Skeletal muscle satellite cell (primary cell): ENCODE results near the gene GPC6.

Source experiments
- H3K27me3 ChIP-seq: 2 replicates; pipeline ENCODE4 v1.7.0; 2013; ENCODE audit warnings: low read length; ENCODE audit not compliant: control insufficient read depth, insufficient read depth
- H3K36me3 ChIP-seq: 2 replicates; pipeline ENCODE4 v1.7.0; 2013; ENCODE audit warnings: mild to moderate bottlenecking, control low read depth, low read length; ENCODE audit not compliant: insufficient read depth
- H3K4me1 ChIP-seq: 2 replicates; pipeline ENCODE4 v1.7.0; 2013; ENCODE audit warnings: low read length; ENCODE audit not compliant: control insufficient read depth, insufficient read depth
- H3K4me2 ChIP-seq: 2 replicates; pipeline ENCODE4 v1.7.0; 2013; ENCODE audit warnings: mild to moderate bottlenecking, low read length
- H3K4me3 ChIP-seq: 2 replicates; pipeline ENCODE4 v1.7.0; 2013; ENCODE audit warnings: low read length
- H3K9ac ChIP-seq: 2 replicates; pipeline ENCODE4 v1.7.0; 2013; ENCODE audit warnings: mild to moderate bottlenecking, low read depth, low read length, moderate library complexity
- H3K9me3 ChIP-seq: replicated peaks from 2 replicates; pipeline ENCODE4 v1.7.0; 2013; ENCODE audit warnings: mild to moderate bottlenecking, control low read depth, low read length

The GPC6 gene

DNA sequence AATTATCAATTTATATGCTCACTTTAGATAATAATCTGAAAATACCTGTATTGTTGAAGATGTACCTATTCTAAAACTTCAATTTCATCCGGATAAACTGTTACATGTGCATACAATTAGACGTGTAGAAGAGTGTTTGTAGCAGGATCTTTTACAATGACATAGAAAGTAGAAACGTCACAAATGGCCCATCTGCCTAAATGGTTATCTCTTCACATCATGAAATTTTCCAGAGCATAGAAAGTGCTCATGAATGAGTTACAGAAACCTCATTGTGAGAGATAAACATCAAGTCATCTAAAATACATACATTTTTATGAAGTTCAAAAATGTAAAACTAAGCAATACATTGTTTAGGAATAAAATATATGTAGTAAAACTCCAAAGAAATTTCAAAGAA, 607.4 kb downstream of the GPC6 start:
- H3K4me3 ChIP-seq: no peak overlapping the region
- no peaks in the 10 kb centered on the region for H3K27me3 ChIP-seq

DNA sequence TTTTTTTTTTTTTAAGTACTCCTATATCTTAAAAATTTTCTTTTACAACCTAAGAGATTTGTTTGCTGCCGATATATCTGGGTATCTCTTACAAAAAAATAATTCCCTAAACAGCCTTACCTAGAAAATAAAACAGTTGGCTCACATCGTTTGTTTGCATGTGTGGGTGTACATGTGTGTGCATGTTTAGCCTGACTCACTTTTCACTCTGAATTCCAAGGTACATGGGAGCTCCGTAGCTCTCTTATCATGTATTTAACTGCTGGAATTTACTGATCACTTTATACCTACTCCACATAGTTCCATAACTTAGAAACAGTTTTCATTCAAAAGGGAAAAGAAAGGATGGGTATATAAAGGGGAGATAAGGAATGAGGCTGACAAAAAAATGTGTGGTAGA, 616.5 kb downstream of the GPC6 start:
- H3K9ac ChIP-seq: no peak overlapping the region
- H3K27me3 ChIP-seq: no peaks in the 10 kb centered on the region
- no peaks in the 10 kb centered on the region for H3K9me3 ChIP-seq
- no peaks in the 10 kb centered on the region for H3K36me3 ChIP-seq
- H3K4me2 ChIP-seq: no peak overlapping the region
- H3K4me1 ChIP-seq: peaks cover 5% of the 10 kb centered on the region
- no peak overlapping the region for H3K4me3 ChIP-seq

More for the DNA sequence above, 607.4 kb downstream of the GPC6 start:
- H3K4me2 ChIP-seq: no peak overlapping the region
- H3K9ac ChIP-seq: no peak overlapping the region
- no peaks in the 10 kb centered on the region for H3K4me1 ChIP-seq
- no peaks in the 10 kb centered on the region for H3K36me3 ChIP-seq
- H3K9me3 ChIP-seq: no peaks in the 10 kb centered on the region

DNA sequence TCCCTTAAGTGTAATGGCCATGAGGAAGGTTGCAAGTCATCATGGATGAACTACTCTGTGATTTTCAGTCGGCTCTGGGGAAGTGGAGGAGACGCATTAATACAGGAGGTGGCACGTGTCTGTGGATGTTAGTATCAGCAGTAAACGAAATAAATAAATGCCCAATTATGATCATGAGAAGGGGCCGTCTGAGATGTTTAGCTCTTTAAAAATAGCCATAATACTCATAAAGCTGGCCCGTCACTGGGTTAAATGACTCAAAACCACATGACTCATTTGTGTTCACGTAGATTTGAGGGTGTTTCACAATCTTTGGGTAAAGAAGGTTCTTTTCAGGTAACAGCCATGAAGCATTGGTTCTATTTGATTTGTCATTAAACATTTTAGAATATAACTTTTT, 620.6 kb downstream of the GPC6 start:
- Histone ChIP-seq H3K36me3 (no peaks in the 10 kb centered on the region), H3K9me3 (no peaks in the 10 kb centered on the region), H3K27me3 (no peaks in the 10 kb centered on the region), H3K4me3 (no peak overlapping the region), H3K9ac (no peak overlapping the region), H3K4me2 (no peak overlapping the region), H3K4me1 (peaks cover 5% of the 10 kb centered on the region)

DNA sequence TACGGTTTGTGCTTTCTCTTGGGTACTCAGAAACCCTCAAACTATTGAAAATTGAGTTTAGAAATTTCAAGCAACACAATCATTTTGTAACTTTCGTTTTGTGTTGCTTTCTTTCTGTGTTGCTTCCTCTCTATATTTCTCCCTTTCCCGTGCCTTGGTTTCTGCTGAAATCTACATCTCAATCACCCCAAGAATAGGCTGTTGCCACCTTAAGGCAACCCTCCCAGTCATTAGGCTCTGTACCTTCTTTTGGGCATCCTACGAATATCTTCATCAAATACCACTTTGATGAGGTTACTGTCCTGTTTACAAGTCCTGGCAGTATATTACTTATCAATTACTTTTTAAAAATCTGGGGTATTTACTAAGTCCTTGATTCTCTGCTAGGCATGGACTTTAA, 621.6 kb downstream of the GPC6 start:
- Histone ChIP-seq H3K9me3 (no peaks in the 10 kb centered on the region), H3K4me1 (peaks cover 5% of the 10 kb centered on the region), H3K36me3 (no peaks in the 10 kb centered on the region), H3K27me3 (no peaks in the 10 kb centered on the region), H3K4me2 (no peak overlapping the region), H3K4me3 (no peak overlapping the region), H3K9ac (no peak overlapping the region)

DNA sequence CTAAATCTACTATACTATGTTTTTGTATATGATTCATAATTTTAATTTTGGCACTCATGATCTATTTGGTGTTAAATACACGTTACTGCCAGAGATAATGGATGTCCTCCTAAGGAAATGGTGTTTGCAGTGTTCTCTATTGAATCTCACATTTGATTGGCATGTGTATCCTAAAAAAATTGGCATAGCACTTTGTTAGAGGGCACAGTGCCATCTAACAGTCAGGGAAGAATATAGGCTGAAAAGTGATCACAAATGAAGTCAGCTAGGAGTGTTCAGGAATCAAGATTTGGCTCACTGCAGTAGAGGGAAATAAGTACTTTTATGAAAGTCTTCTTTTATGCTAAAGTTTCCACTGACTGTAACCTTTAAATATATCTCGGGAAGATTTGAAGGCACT, 624.6 kb downstream of the GPC6 start:
- Histone ChIP-seq H3K4me2 (no peak overlapping the region), H3K27me3 (no peaks in the 10 kb centered on the region), H3K36me3 (no peaks in the 10 kb centered on the region), H3K4me1 (peaks cover 5% of the 10 kb centered on the region), H3K4me3 (no peak overlapping the region), H3K9ac (no peak overlapping the region), H3K9me3 (no peaks in the 10 kb centered on the region)

DNA sequence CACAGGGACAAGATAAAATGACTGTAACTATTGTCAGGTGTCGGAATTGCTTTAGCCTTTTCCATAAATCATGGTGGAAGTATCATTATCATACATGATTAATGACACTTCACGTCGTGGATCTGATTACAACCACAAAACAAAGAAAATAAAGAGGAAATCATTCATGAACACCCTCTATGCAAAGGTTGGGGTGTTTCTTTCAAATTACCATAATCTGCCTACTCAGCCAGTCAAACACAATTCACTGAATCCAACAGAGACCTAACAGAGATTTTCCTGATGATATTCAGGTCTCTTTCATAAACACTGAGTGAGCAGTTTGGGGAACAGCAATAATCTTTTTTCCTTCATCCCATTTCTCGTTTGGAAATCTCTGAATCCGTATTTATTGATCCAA, 627.3 kb downstream of the GPC6 start:
- no peak overlapping the region for H3K4me2 ChIP-seq
- no peaks in the 10 kb centered on the region for H3K9me3 ChIP-seq
- H3K27me3 ChIP-seq: no peaks in the 10 kb centered on the region
- no peak overlapping the region for H3K4me3 ChIP-seq
- H3K9ac ChIP-seq: no peak overlapping the region
- no peaks in the 10 kb centered on the region for H3K36me3 ChIP-seq
- H3K4me1 ChIP-seq: no peaks in the 10 kb centered on the region

DNA sequence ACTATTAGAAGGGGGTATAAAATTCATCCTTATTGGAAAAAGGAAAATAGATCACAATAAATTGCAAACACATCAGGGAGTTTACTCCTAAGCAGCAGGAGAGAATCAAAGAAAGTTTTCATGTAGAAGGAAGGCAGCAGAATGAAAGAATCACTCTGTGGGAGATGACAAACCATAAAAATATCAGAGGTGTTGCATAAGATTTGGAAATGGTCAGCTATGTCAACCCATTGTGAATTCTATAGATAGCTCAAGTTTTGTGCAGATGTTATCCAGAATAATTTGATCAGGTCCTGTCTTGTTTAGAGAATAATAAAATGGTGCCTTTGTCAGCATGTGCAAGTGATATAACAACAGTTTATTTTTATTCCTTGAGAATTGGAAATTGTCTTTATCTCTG, 630.5 kb downstream of the GPC6 start:
- no peaks in the 10 kb centered on the region for H3K9me3 ChIP-seq
- no peak overlapping the region for H3K4me3 ChIP-seq
- H3K4me1 ChIP-seq: peaks cover 15% of the 10 kb centered on the region
- H3K36me3 ChIP-seq: no peaks in the 10 kb centered on the region
- H3K27me3 ChIP-seq: no peaks in the 10 kb centered on the region
- H3K9ac ChIP-seq: no peak overlapping the region
- H3K4me2 ChIP-seq: no peak overlapping the region

DNA sequence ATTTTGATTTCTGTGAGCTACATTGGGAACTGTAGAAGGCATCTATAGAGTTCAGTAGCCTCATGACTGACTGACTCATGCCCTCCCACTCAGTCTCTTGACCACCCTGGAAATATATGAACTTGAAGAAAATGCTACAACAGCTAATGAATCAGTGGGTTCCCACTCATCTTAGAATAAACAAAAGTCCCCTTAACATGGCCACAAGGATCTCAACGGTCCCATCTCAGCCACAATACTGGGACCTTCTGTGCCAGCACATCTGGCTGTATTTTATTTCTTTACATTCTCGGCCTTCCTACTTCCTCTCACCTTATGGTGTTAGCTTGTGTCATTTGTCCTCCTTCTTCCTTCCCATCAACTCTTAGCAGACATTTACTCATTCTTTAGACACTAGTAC, 633.1 kb downstream of the GPC6 start:
- Histone ChIP-seq H3K36me3 (no peaks in the 10 kb centered on the region), H3K4me1 (peaks cover 20% of the 10 kb centered on the region), H3K27me3 (no peaks in the 10 kb centered on the region), H3K9ac (no peak overlapping the region), H3K4me2 (no peak overlapping the region), H3K9me3 (no peaks in the 10 kb centered on the region), H3K4me3 (no peak overlapping the region)

DNA sequence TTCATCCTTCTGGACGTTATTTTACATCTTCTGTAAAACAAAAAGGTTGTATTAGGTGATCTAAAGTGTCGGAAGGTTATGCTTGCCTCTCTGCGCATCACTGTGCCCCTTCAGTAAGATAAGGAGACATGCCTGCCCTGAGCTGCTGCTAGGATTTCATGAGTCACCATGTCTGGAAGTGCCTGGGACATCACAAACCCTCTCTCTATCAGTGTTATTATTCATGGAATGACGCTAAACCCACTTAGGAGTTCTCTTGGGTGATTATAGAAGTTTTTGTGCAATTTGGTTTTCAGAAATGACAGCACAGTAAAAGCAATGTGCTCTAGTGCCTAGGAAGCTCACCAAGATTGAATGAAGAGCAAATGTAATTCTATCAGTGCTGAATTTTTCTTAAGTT, 635.2 kb downstream of the GPC6 start:
- H3K9me3 ChIP-seq: no peaks in the 10 kb centered on the region
- H3K36me3 ChIP-seq: no peaks in the 10 kb centered on the region
- H3K9ac ChIP-seq: no peak overlapping the region
- H3K4me2 ChIP-seq: peak overlapping the region; percentile 9
- H3K27me3 ChIP-seq: no peaks in the 10 kb centered on the region
- H3K4me1 ChIP-seq: peaks cover 20% of the 10 kb centered on the region
- no peak overlapping the region for H3K4me3 ChIP-seq

DNA sequence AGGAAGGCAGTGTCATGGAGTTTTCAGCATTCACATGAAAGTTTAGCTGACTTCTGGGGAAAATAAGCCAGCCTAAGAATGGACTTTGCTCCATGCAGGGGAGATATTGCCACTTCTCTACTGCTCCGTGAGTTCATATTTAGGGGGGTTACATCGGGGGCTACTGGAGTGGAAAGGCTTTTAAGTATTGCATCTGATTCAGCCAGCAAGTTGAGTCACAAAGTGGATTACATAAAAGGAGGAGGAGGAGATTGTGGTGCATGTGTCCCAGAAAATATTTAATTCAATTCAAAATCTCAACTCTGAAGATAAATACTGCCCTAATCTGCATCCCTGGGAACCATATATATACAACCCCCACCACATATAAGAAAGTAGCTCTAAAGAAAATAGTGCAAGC, 635.7 kb downstream of the GPC6 start:
- H3K27me3 ChIP-seq: no peaks in the 10 kb centered on the region

DNA sequence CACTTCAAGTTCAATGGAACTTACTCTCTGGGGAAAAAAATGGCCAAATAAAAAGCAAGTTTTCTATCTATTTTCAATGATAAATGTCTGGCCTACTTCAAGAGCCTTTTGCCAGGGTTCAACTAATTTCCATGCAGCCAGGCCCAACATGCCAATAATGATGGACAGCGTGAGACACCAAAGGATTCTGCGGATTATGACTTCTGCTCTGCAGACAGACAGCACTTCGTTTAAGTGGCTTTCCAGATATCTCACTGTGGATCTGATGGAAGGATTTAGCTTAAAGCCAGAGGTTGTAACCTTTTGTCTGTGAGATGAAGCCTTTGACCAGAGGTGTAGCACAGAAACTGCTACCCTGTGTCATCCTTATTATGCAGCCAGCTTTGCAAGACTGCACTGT, 638.6 kb downstream of the GPC6 start:
- no peak overlapping the region for H3K4me2 ChIP-seq
- peaks cover 11% of the 10 kb centered on the region for H3K4me1 ChIP-seq
- H3K9ac ChIP-seq: no peak overlapping the region

More for the DNA sequence above, 635.7 kb downstream of the GPC6 start:
- H3K4me2 ChIP-seq: peak overlapping the region; percentile 9
- H3K9ac ChIP-seq: no peak overlapping the region
- H3K4me1 ChIP-seq: peaks cover 20% of the 10 kb centered on the region
- no peak overlapping the region for H3K4me3 ChIP-seq
- H3K36me3 ChIP-seq: no peaks in the 10 kb centered on the region
- no peaks in the 10 kb centered on the region for H3K9me3 ChIP-seq

DNA sequence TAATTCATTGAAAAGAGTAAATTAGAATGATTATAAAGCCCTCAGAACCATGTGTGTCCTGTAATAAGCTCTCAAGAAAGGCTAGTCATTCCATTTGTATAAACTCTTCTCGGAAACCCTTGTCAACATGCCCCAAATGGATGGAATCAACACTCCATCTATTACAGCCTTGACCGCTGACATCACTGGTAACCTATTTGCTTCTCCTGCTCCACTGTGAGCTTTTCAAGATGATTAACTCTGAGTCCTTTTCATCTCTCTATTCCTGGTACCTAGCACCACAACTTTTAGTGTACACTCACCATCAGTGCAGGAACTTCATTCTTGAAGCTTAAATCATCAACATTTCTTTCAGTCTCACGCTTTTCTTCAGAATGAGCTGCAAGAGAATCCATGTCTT, 640.9 kb downstream of the GPC6 start:
- Histone ChIP-seq H3K4me2 (no peak overlapping the region), H3K27me3 (no peaks in the 10 kb centered on the region), H3K9me3 (no peaks in the 10 kb centered on the region), H3K4me3 (no peak overlapping the region), H3K36me3 (no peaks in the 10 kb centered on the region), H3K4me1 (peaks cover 1% of the 10 kb centered on the region), H3K9ac (no peak overlapping the region)

More for the DNA sequence above, 638.6 kb downstream of the GPC6 start:
- no peaks in the 10 kb centered on the region for H3K9me3 ChIP-seq
- no peaks in the 10 kb centered on the region for H3K36me3 ChIP-seq
- no peaks in the 10 kb centered on the region for H3K27me3 ChIP-seq
- H3K4me3 ChIP-seq: no peak overlapping the region
